Glutamatergic neuron (in vitro differentiated cells): ENCODE data around the gene UBAP2. TPM values are rescaled to one million over a fixed set of nuclear protein-coding genes. Genes with fewer than 3 reads are reported as not detected.
A peak's percentile ranks its signal among the peaks of the same experiment; 100 is the strongest.
"Not testable (repeated sequence)": the region's sequence is repeated elsewhere in the genome, so short reads cannot be mapped to it uniquely, and the experiment has no call there.

Source experiments
- DNase-seq: peaks from one replicate; pipeline ENCODE4 v3.0.0; 2022
- H3K27ac Mint-ChIP-seq: one replicate; pipeline ENCODE4 v1.8.0; 2020; ENCODE audit warnings: mild to moderate bottlenecking, mixed read lengths, inconsistent platforms; ENCODE audit not compliant: unreplicated experiment
- H3K27me3 Mint-ChIP-seq: one replicate; pipeline ENCODE4 v1.8.0; 2020; ENCODE audit warnings: mild to moderate bottlenecking, moderate library complexity, mixed read lengths, inconsistent platforms; ENCODE audit not compliant: unreplicated experiment
- H3K36me3 Mint-ChIP-seq: one replicate; pipeline ENCODE4 v1.8.0; 2020; ENCODE audit warnings: mild to moderate bottlenecking, mixed read lengths, inconsistent platforms; ENCODE audit not compliant: unreplicated experiment
- H3K4me1 Mint-ChIP-seq: one replicate; pipeline ENCODE4 v1.8.0; 2020; ENCODE audit warnings: mild to moderate bottlenecking, low read depth, mixed read lengths, inconsistent platforms; ENCODE audit not compliant: unreplicated experiment
- H3K4me3 Mint-ChIP-seq: one replicate; pipeline ENCODE4 v1.8.0; 2020; ENCODE audit warnings: mild to moderate bottlenecking, mixed read lengths, inconsistent platforms; ENCODE audit not compliant: unreplicated experiment
- H3K9me3 Mint-ChIP-seq: one replicate; pipeline ENCODE4 v1.8.0; 2020; ENCODE audit warnings: mild to moderate bottlenecking, moderate library complexity, mixed read lengths, inconsistent platforms; ENCODE audit not compliant: unreplicated experiment
- CTCF ChIP-seq: fragments of 200-600 bp; sonication (generic); IDR thresholded peaks from one replicate; pipeline ENCODE4 v1.5.0; 2021; ENCODE audit not compliant: partially characterized antibody, unreplicated experiment
- total RNA-seq: library from RNA; stranded (reverse); fragmentation: NEBNext Ultra II Directional; extraction: Animal tissue kit (Norgen Biotek cat#: 25700); gene quantifications from one replicate; pipeline ENCODE4 v1.2.1, GENCODE V29; 2021; ENCODE audit not compliant: unreplicated experiment

Gene UBAP2
- total RNA-seq, 1 donor from 2014 or later: 65.1 TPM

- Mint-ChIP-seq H3K4me3 (peak overlapping the region; percentile 100), H3K9me3 (peaks cover 12% of the 10 kb centered on the region), H3K4me1 (peaks cover 18% of the 10 kb centered on the region), H3K27ac (peak overlapping the region; percentile 100), H3K36me3 (peaks cover 5% of the 10 kb centered on the region), H3K27me3 (peaks cover 14% of the 10 kb centered on the region)
- peak; percentile 56 for DNase-seq
- TF ChIP-seq CTCF: no peak
These were observed 592 bp downstream of the UBAP2 start for GRCh38 chr9:34047864-34048726.

GRCh38 chr9:34046784-34047379 is 1.8 kb downstream of the UBAP2 start:
- no peak for TF ChIP-seq CTCF
- Mint-ChIP-seq H3K27ac (peak overlapping the region; percentile 40), H3K36me3 (peaks cover 5% of the 10 kb centered on the region), H3K4me1 (peaks cover 18% of the 10 kb centered on the region), H3K4me3 (peak overlapping the region; percentile 100), H3K9me3 (peaks cover 12% of the 10 kb centered on the region), H3K27me3 (peaks cover 14% of the 10 kb centered on the region)
- no peak for DNase-seq

GRCh38 chr9:34045903-34046302 is 2.8 kb downstream of the UBAP2 start:
- H3K36me3 Mint-ChIP-seq: peaks cover 5% of the 10 kb centered on the region
- H3K27me3 Mint-ChIP-seq: peaks cover 11% of the 10 kb centered on the region
- H3K4me1 Mint-ChIP-seq: peaks cover 18% of the 10 kb centered on the region
- H3K4me3 Mint-ChIP-seq: peak overlapping the region; percentile 41
- peaks cover 13% of the 10 kb centered on the region for H3K9me3 Mint-ChIP-seq
- no peak for DNase-seq
- TF ChIP-seq CTCF: no peak
- H3K27ac Mint-ChIP-seq: no peak overlapping the region

- not testable (repeated sequence) for H3K27ac Mint-ChIP-seq, H3K4me3 Mint-ChIP-seq, DNase-seq, H3K9me3 Mint-ChIP-seq, H3K36me3 Mint-ChIP-seq, H3K4me1 Mint-ChIP-seq, H3K27me3 Mint-ChIP-seq
These were observed 6.6 kb downstream of the UBAP2 start for GRCh38 chr9:34042074-34042473.

GRCh38 chr9:34038851-34039250 is 9.8 kb downstream of the UBAP2 start:
- H3K27me3 Mint-ChIP-seq, H3K9me3 Mint-ChIP-seq, H3K27ac Mint-ChIP-seq, H3K4me3 Mint-ChIP-seq, H3K36me3 Mint-ChIP-seq, H3K4me1 Mint-ChIP-seq: not testable (repeated sequence)
- peak; percentile 21 for DNase-seq

GRCh38 chr9:34037626-34038025 is 11.1 kb downstream of the UBAP2 start:
- Mint-ChIP-seq H3K27ac (no peak overlapping the region), H3K4me1 (no peaks in the 10 kb centered on the region), H3K4me3 (no peak overlapping the region), H3K36me3 (peaks cover 4% of the 10 kb centered on the region), H3K27me3 (no peaks in the 10 kb centered on the region), H3K9me3 (peaks cover 4% of the 10 kb centered on the region)
- DNase-seq: no peak
- no peak for TF ChIP-seq CTCF
